ELF-1 (cell line): ENCODE data around the gene KRT83.

ENCODE experiments used
- DNase-seq: peaks from one replicate; pipeline ENCODE4 v3.0.0-alpha.2; 2016; ENCODE audit warnings: low read depth, low spot score

Gene KRT83

GRCh38 chr12:52332381-52332780 lies 11.2 kb upstream of the KRT83 start:
- DNase-seq: no peak

DNA sequence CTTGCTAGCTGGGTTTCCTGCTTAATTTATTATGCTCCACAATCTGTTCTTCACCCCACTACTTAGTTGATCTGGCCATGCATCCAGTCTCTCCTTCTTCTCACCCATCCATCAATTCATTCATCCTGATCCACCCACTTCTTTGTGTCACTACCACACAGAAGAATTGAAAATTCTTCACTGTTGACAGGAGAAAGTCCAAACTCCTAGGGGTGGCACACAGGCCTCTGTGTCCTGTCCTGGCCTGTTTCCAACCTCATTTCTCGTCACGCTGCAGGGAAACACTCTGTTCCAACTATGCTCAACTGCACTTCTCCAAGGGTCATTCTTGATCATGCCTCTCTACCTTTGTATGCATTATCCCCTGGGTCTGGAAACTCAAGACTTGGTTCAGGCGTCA lies 10.6 kb upstream of the KRT83 start:
- DNase-seq: no peak

GRCh38 chr12:52331039-52331438 lies 9.8 kb upstream of the KRT83 start:
- no peak for DNase-seq

DNA sequence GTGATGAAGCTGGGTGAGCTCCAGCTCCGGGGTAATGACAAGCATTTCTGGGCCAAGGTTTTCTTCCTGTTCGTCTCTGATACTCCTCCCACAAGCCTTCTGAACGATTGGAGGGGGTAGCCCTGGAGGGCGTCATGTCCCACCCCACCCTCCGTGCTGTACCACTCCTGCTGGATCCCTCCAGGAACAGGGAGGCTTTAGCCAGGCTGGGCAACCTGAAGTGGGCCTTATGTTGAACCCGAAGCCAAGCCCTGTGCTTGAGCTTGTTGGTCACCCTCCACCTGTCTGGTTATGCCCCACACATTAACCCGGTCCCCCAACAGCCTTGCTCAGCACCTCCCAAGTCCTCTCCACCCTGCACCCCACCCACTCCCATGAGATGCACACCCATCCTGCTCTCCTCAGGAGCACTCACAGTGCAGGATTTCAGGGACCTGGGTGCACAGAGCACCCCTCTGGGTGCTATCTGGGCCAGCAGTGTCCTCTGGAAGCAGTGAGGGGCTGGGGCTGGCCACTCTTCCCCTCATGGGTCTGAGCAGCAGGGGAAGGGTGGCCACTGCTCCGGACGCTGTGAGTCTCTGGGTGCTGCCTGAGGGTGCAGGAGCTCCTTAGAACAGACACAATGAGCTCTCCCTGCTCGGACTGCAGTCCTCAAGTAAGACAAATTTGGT lies 6.8 kb upstream of the KRT83 start:
- no peak for DNase-seq

- peak; percentile 81 for DNase-seq
These were observed 6.0 kb upstream of the KRT83 start for GRCh38 chr12:52327052-52327829.

DNA sequence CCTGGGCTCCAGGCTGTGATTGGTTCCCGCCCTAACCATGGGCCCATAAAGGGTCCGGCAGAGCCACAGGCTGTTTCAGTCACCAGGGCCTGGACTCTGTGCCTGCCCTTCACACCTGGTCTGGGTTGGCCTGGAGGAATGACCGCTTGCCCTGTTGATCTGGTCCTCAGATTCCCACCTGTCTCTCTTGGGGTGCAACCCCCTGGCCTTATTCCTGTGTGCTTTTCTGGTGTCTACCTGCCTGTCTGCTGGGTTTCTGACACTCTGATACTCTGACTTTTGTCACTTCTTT lies 2.9 kb upstream of the KRT83 start:
- no peak for DNase-seq

- peak; percentile 31 for DNase-seq
These were observed 2.4 kb upstream of the KRT83 start for GRCh38 chr12:52323416-52324152.

- no peak for DNase-seq
These were observed 1.8 kb upstream of the KRT83 start for GRCh38 chr12:52323001-52323400.

DNA sequence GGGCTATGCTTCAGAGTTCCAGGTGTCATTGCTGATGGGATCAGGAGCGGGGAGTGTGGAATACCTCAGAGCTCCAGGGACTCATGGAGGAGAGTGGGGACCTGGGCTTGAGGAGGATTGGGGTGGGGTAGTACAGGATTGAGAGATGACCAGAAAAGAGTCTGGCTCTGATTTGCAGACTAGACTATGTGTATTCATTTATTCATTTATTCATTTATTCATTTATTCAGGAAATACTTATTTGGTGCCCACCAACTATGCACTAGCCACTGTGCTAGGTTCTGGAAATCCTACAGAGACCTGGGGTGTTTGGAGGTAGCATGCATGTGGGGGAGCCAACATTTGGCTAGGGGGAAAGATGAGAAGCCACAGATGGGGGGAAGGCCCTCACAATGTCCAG lies 871 bp upstream of the KRT83 start:
- no peak for DNase-seq

- DNase-seq: no peak
These were observed 220 bp upstream of the KRT83 start for GRCh38 chr12:52321418-52321817.

GRCh38 chr12:52319097-52319496 lies 2.1 kb downstream of the KRT83 start:
- DNase-seq: no peak

- DNase-seq: no peak
These were observed 2.8 kb downstream of the KRT83 start for GRCh38 chr12:52318241-52318990.

GRCh38 chr12:52317468-52318052 lies 3.6 kb downstream of the KRT83 start:
- DNase-seq: no peak

- DNase-seq: no peak
These were observed 4.5 kb downstream of the KRT83 start for GRCh38 chr12:52316701-52317100.

GRCh38 chr12:52316290-52316689 lies 4.9 kb downstream of the KRT83 start:
- no peak for DNase-seq

DNA sequence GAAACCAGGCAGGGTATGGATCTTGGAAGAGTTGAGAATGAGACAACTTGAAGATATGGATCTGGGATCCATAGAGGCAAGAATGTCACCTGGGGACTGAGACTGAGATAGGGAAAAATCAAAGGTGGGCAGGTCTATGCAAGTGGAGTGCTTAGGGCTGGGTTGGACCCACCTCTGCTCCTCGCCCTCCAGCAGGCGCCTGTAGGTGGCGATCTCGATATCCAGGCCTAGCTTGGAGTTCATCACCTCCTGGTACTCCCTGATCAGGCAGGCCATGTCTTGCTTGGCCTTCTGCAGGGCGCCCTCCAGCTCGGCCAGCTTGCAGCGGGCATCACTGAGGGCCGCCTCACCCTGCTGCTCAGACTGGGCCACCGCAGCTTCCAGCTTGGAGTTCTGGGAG lies 5.5 kb downstream of the KRT83 start:
- peak; percentile 57 for DNase-seq

DNA sequence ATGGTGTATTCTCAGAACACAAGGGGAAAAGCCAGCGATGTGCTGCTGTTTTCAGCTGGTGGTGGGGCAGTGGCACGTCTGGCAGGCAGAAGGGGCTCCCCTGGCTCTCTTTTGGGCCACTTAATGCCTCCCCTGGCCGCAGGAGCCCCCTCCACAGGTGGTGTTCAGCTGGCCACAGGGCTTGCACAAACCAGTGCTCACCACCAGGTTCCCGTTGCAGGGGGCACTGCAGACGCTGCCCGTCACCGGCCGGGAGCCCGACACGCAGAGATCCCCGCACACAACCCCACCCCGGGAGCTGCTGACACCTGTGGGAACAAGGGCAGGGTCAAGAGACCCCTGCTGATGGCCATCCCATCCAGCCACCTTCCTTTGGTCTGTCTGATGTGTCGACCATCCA lies 6.7 kb downstream of the KRT83 start:
- no peak for DNase-seq

GRCh38 chr12:52313926-52314325 lies 7.3 kb downstream of the KRT83 start:
- no peak for DNase-seq

GRCh38 chr12:52313461-52313860 lies 7.7 kb downstream of the KRT83 start:
- DNase-seq: no peak

DNA sequence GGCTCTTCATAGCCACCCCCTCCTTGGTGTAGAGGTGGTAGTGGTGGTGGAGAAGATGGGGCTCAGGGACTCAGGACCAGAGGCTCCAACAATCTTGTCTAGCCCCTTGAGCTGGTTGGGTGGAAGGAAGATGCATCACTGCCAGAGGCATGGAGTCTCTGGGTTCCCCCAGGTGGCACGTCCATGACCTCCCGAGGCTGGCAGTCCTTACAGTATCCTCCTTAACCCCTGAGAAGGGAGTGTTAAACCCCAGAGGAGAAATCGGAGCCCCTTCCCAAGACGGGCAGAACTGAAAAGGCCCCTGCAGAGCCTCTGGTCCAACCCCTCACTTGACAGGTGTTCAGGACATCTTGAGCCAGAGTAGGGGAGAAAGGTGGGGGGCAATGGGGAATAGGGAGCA lies 9.1 kb downstream of the KRT83 start:
- no peak for DNase-seq

DNA sequence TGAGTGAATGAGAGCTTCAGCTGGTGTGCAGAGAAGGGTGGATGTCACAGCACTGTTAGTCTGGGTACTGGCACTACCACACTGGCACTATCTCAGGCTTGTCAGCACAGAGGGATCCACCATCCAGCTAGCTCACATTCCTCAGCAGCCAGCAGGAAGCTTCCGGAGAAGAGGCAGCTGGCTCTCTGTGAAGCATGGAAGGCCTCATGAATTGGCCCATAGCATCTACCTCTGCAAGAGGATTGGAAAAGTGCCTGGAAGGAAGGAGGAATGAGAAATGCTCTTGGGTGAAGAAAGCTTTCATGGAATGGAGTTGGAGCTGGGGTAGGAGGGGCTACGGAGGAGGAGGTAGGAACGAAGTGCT lies 9.9 kb downstream of the KRT83 start:
- no peak for DNase-seq
